Measurements from ENCODE around the gene ULBP3. TPM values are rescaled to one million over a fixed set of nuclear protein-coding genes. Genes with fewer than 3 reads are reported as not detected.

ULBP3 gene
- polyA plus RNA-seq, 1 of the 3 experiments (the other 2 are of a cell fraction) = 4.6 TPM

- TF ChIP-seq, protein P1, sequence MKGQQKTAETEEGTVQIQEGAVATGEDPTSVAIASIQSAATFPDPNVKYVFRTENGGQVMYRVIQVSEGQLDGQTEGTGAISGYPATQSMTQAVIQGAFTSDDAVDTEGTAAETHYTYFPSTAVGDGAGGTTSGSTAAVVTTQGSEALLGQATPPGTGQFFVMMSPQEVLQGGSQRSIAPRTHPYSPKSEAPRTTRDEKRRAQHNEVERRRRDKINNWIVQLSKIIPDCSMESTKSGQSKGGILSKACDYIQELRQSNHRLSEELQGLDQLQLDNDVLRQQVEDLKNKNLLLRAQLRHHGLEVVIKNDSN (IDR thresholded peaks at IDR 0.05; ENCODE audit: borderline replicate concordance, low read depth) = no peak
- TF ChIP-seq GABPA (IDR thresholded peaks at IDR 0.05; ENCODE audit: low read depth) = no peak
- TF ChIP-seq, protein P2, sequence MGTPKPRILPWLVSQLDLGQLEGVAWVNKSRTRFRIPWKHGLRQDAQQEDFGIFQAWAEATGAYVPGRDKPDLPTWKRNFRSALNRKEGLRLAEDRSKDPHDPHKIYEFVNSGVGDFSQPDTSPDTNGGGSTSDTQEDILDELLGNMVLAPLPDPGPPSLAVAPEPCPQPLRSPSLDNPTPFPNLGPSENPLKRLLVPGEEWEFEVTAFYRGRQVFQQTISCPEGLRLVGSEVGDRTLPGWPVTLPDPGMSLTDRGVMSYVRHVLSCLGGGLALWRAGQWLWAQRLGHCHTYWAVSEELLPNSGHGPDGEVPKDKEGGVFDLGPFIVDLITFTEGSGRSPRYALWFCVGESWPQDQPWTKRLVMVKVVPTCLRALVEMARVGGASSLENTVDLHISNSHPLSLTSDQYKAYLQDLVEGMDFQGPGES (IDR thresholded peaks at IDR 0.05; ENCODE audit: low read depth, low read length) = no peak
- TF ChIP-seq, protein P3, sequence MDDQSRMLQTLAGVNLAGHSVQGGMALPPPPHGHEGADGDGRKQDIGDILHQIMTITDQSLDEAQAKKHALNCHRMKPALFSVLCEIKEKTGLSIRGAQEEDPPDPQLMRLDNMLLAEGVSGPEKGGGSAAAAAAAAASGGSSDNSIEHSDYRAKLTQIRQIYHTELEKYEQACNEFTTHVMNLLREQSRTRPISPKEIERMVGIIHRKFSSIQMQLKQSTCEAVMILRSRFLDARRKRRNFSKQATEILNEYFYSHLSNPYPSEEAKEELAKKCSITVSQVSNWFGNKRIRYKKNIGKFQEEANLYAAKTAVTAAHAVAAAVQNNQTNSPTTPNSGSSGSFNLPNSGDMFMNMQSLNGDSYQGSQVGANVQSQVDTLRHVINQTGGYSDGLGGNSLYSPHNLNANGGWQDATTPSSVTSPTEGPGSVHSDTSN (IDR thresholded peaks at IDR 0.05) = no peak
- TF ChIP-seq TCF12 (IDR thresholded peaks at IDR 0.05) = no peak
- TF ChIP-seq FOXJ3 (CRISPR knock-in tag; IDR thresholded peaks at IDR 0.05) = no peak
- no peak for TF ChIP-seq SIN3A (IDR thresholded peaks at IDR 0.05; ENCODE audit: borderline replicate concordance, low read depth, low read length)
- no peak for TF ChIP-seq NRF1 (IDR thresholded peaks at IDR 0.05; ENCODE audit: low read depth, low read length)
- TF ChIP-seq RFX5 (IDR thresholded peaks at IDR 0.05; ENCODE audit: low read length) = no peak
- TF ChIP-seq FOXM1 (IDR thresholded peaks at IDR 0.05; ENCODE audit: low read depth) = no peak
- TF ChIP-seq, protein P4, sequence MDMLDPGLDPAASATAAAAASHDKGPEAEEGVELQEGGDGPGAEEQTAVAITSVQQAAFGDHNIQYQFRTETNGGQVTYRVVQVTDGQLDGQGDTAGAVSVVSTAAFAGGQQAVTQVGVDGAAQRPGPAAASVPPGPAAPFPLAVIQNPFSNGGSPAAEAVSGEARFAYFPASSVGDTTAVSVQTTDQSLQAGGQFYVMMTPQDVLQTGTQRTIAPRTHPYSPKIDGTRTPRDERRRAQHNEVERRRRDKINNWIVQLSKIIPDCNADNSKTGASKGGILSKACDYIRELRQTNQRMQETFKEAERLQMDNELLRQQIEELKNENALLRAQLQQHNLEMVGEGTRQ (IDR thresholded peaks at IDR 0.05; ENCODE audit: borderline replicate concordance, low read depth, low read length) = no peak
- TF ChIP-seq CHD2 (IDR thresholded peaks at IDR 0.05; ENCODE audit: low read length, partially characterized antibody) = no peak
- TF ChIP-seq, protein P5, sequence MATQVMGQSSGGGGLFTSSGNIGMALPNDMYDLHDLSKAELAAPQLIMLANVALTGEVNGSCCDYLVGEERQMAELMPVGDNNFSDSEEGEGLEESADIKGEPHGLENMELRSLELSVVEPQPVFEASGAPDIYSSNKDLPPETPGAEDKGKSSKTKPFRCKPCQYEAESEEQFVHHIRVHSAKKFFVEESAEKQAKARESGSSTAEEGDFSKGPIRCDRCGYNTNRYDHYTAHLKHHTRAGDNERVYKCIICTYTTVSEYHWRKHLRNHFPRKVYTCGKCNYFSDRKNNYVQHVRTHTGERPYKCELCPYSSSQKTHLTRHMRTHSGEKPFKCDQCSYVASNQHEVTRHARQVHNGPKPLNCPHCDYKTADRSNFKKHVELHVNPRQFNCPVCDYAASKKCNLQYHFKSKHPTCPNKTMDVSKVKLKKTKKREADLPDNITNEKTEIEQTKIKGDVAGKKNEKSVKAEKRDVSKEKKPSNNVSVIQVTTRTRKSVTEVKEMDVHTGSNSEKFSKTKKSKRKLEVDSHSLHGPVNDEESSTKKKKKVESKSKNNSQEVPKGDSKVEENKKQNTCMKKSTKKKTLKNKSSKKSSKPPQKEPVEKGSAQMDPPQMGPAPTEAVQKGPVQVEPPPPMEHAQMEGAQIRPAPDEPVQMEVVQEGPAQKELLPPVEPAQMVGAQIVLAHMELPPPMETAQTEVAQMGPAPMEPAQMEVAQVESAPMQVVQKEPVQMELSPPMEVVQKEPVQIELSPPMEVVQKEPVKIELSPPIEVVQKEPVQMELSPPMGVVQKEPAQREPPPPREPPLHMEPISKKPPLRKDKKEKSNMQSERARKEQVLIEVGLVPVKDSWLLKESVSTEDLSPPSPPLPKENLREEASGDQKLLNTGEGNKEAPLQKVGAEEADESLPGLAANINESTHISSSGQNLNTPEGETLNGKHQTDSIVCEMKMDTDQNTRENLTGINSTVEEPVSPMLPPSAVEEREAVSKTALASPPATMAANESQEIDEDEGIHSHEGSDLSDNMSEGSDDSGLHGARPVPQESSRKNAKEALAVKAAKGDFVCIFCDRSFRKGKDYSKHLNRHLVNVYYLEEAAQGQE (IDR thresholded peaks at IDR 0.05; ENCODE audit: low read depth, low read length) = no peak
- TF ChIP-seq, protein P6, sequence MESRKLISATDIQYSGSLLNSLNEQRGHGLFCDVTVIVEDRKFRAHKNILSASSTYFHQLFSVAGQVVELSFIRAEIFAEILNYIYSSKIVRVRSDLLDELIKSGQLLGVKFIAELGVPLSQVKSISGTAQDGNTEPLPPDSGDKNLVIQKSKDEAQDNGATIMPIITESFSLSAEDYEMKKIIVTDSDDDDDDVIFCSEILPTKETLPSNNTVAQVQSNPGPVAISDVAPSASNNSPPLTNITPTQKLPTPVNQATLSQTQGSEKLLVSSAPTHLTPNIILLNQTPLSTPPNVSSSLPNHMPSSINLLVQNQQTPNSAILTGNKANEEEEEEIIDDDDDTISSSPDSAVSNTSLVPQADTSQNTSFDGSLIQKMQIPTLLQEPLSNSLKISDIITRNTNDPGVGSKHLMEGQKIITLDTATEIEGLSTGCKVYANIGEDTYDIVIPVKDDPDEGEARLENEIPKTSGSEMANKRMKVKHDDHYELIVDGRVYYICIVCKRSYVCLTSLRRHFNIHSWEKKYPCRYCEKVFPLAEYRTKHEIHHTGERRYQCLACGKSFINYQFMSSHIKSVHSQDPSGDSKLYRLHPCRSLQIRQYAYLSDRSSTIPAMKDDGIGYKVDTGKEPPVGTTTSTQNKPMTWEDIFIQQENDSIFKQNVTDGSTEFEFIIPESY (IDR thresholded peaks at IDR 0.05; ENCODE audit: borderline replicate concordance, low read depth) = no peak
- no peak for TF ChIP-seq TEAD4 (IDR thresholded peaks at IDR 0.05; ENCODE audit: borderline replicate concordance, insufficient read depth)
- no peak for TF ChIP-seq TAF1 (IDR thresholded peaks at IDR 0.05; ENCODE audit: borderline replicate concordance, low read depth, low read length)
- TF ChIP-seq, protein P7, sequence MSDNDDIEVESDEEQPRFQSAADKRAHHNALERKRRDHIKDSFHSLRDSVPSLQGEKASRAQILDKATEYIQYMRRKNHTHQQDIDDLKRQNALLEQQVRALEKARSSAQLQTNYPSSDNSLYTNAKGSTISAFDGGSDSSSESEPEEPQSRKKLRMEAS (IDR thresholded peaks at IDR 0.05; ENCODE audit: low read depth) = no peak
- Histone ChIP-seq H3K9ac (no peak overlapping the region), H3K4me3 (ENCODE audit: low read depth in 2 of 2, low read length in 1 of 2) (no peak overlapping the region), H2AFZ (ENCODE audit: low read depth) (no peak overlapping the region), H3K36me3 (replicated peaks in 1 of 2; ENCODE audit: control insufficient read depth in 1 of 2, insufficient read depth in 2 of 2, low read length in 1 of 2) (no peaks in the 10 kb centered on the region), H3K4me2 (no peak overlapping the region), H3K79me2 (ENCODE audit: insufficient read depth) (no peaks in the 10 kb centered on the region), H3F3A (replicated peaks; ENCODE audit: insufficient read depth) (no peaks in the 10 kb centered on the region), H3K4me1 (ENCODE audit: control insufficient read depth in 1 of 2, insufficient read depth in 2 of 2, low read depth in 1 of 2, low read length in 1 of 2) (no peaks in the 10 kb centered on the region), H3K27me3 (ENCODE audit: insufficient read depth) (peaks cover 15% of the 10 kb centered on the region), H3K27ac (ENCODE audit: low read depth in 2 of 2, low read length in 1 of 2) (no peak overlapping the region), H3K9me3 (no peaks in the 10 kb centered on the region), H3K9me2 (no peaks in the 10 kb centered on the region), H4K20me1 (ENCODE audit: insufficient read depth) (no peaks in the 10 kb centered on the region)
- DNase-seq = no peak
- 6% methylated on average over 7 of the region's 7 CpGs for WGBS (ENCODE audit: low lambda C conversion rate)
- POLR2A ChIA-PET = no interaction called here
- CTCF ChIA-PET = interaction anchor here (1.6 kb wide), 1 partner anchor 733 kb away, joined by 4 read pairs; no protein-coding TSS in a partner anchor
Observed at GRCh38 chr6:150084426-150084825, 15.5 kb upstream of the ULBP3 start.
